Astrocyte (in vitro differentiated cells and primary cell): ENCODE data around the gene MAPKAPK3.

Experiments
- CTCF ChIP-seq: IDR thresholded peaks from 2 replicates; pipeline ENCODE4 v1.5.1; 2011; ENCODE audit warnings: low read depth, mild to moderate bottlenecking, inconsistent platforms, low read length, moderate library complexity; ENCODE audit not compliant: insufficient read depth
- EZH2 ChIP-seq: IDR thresholded peaks from 2 replicates; pipeline ENCODE4 v1.6.1; 2012; ENCODE audit warnings: mild to moderate bottlenecking, low read length, inconsistent platforms; ENCODE audit not compliant: insufficient read depth

GRCh38 chr3:50575372-50575771 is 41.6 kb upstream of the MAPKAPK3 start:
- TF ChIP-seq CTCF (no peak), EZH2 (no peak)
